DLD1 (cell line): ENCODE data around the gene HES4.
"Not testable (repeated sequence)": the region's sequence is repeated elsewhere in the genome, so short reads cannot be mapped to it uniquely, and the experiment has no call there.

Experiments used
- in situ Hi-C: cut with HindIII; loops from 2 replicates; pipeline ENCODE4 v1.10.0; 2017; ENCODE audit warnings: low sequenced_read_pairs

Gene HES4

DNA sequence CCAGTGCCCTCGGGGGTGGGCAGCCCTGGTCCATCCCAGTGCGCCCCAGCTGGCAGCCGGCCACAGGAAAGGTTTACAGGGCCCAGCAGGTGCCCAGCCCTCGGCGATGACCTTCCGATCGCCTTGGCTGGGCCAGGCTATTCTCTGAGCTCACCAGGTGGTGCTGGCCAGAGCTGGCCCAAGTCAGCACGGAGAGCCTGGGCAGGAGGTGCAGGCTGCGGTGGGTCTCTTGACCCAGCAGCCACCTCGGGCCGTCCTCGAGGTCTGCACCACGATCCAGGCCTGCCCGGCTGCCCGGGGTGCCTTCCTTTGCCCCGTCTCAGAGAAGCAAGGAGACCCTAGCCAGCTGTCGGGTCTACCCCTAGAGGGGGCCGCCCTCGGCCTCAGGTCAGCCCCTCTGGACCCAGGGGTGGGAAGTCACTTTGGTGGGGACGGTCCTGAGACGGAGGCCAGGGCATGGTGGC, 18.4 kb downstream of the HES4 start:
- in situ Hi-C loops, result no loop called here

DNA sequence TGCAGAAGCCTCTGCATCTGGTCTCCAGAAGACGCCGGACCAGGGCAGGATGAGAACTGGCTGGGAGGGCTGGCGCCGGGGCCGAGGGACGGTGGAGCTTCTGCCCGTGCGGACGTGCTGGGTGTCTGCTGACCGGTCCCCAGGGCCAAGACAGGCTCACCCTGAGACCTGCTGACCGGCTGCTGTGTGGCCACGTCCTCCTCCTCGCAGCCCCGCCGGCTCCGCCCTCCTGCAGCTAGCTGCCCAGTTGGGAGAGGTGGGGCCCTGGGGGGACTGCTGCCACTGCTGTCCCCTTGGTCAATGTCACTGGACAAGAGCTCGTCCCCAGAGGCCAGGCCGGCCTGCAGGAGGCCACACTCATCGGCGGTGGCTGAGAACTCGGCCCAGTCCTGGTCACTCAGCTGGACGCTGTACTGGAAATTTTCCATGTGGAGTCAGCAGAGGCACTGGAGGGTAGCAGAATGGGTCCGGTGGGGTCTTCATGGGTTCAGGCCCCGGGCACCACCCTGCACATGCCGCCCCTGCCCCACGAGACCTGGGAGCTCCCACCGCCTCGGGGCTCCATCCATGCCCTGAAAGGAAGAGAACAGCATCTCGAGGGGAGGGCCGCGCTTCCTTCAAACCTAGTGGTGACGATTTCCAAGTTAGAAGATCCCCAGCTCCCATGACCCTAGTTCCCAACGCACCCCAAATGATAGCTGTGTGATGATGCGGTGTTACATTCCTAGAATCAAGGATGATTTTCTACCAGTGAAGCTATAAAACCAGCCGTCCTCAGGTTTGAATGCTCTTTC, 19.1 kb downstream of the HES4 start:
- in situ Hi-C loops, result no loop called here

DNA sequence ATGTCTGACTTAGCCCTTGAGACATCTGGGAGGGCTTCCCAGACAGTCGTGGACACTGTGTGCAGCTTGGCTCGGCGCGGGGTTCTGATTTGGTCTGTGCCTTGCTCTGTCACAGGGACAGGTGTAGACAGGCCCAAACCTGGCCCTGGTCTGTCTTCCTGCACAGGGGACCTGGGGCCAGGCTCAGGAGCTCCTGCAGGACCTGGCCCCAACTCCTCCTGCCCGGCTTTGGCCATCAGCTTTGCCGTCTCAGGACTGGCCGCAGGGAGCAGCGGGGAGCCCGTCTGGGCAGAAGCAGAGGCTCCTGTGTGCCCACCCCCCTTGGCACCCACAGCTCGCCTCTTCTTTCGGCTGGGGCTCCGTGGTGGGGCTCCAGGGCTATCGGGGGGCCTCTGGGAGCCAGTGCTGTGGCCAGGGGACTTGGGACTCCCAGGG, 19.7 kb downstream of the HES4 start:
- in situ Hi-C loops, result no loop called here

DNA sequence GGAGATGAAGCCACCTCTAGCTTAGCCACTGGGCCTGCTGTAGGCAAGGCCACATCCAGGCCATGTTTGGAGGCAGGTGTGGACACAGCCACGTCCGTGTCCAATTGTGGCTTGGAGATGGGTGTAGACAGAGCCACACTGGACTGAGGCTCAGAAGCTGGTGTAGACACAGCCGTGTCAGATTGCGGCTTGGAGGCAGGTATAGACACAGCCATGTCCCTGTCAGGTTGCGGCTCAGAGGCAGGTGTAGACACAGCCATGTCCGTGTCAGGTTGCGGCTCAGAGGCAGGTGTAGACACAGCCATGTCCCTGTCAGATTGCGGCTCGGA, 20.2 kb downstream of the HES4 start:
- in situ Hi-C loops, result no loop called here

DNA sequence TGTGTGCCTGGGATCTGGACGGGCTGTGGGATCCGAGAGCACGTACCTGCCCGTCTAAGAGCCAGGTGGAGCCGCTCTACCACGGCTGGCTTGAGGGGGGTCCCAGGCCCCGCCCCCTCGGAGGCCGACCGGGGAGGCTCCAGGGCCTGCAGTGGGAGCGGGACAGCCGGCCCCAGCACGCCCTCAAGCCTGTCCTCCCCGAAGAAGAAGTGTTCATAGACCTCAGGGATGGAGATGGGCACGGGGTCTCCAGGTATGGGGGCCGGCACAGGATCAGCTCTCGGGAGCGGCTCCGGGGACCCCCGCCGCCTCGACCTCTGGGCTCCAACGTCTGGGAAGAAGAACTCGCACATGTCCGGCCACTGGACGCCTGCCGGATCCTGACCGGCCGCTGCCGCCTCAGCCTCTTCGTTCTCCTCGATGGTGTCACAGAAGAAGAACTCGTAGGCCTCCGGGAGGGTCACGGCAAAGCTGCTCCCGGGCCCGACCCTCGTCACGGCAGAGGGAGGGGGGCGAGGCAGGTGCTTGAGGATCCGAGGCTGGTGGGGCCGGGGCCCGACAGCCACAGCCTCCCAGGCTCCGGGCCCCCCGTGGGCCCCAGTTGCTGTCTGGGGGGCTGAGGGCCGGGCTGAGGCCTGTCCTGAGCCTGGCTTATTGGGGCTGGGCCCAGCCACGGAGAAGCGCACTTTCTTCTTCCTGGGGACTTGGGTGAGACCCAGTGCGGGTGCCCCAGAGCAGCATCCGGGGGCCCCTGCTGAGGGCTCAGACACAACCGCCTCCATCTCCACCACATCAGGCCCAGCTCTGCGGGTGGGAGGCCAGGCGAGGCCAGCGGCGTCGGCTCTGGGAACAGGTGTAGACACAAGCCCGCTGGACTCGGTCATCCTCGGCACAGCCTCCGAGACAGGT, 20.8 kb downstream of the HES4 start:
- in situ Hi-C loops, result no loop called here

DNA sequence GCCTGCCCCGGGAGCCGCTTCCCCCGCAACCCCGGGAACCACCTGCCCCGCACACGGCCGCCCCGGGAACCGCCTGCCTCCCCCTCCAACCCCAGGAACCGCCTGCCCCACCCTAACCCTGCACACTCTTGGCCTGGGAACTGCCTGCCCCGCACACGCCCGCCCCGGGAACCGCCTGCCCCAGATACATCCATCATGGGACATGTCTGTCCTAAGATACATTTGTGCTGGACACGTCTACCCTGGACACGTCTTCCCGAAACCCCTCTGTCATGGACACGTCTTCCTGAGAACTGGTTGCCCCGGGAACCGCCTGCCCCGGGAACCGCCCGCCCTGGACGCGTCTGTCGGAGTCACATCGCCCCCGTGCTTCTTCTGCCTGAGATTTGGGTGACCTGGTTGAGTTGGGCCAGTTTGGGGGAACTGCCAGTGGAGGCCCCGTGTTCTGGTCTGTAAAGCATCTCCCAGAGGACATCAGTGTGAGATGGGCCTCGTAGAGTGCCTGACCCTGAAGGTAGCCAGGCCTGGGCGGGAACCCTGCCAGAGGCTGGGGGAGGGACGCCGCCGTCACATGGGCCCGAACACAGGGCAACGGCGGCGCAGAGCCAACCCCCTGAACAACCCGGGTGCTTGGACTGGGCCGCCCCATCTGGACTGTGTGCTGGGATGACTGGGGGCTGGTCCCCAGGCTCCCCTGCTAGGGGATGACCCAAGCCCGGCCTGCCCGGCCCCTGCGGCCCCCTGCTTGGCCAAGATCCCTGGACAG, 21.6 kb downstream of the HES4 start:
- in situ Hi-C loops, result no loop called here

DNA sequence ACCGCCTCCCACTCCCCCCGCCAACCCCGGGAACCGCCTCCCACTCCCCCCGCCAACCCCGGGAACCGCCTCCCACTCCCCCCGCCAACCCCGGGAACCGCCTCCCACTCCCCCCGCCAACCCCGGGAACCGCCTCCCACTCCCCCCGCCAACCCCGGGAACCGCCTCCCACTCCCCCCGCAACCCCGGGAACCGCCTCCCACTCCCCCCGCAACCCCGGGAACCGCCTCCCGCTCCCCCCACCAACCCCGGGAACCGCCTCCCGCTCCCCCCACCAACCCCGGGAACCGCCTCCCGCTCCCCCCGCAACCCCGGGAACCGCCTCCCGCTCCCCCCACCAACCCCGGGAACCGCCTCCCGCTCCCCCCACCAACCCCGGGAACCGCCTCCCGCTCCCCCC, 23.1 kb downstream of the HES4 start:
- in situ Hi-C loops, result not testable (repeated sequence)

DNA sequence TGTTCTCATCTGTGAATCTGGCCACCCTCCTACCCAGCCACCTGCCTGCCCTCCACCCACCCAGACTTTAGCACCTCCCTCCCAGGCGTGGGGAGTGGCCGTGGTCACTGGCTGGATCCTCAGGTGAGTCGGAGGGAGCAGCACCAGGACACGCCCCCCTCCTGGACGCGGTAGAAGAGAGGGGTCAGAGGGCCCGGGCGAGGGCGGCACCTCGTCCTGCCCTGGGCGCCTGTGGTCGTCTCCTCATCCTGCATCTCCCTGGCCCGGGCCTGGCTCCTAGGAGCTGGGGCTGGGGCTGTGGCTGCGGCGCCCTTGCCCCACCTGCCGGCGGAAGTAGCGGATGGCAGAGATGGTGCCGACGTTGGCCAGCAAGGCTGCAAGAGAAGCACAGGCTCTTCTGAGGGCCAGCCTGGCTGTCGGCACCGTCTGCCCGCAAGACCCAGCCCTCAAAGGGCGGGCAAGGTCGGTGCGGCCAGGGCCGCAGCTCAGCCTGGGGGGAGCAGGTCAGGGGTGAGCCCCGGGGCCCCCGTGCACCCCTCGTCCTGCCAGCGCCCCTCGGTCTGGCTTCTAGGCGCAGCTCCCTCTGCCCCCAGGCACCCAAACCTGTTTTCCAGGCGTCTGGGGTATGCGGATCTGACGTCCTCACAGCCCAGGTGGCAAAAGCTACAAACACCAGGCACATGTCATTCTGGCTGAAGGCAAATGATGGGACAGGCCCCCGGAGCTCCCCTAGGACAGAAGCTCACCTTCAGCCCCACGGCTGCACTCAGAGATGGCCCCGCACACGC, 23.8 kb downstream of the HES4 start:
- in situ Hi-C loops, result no loop called here

DNA sequence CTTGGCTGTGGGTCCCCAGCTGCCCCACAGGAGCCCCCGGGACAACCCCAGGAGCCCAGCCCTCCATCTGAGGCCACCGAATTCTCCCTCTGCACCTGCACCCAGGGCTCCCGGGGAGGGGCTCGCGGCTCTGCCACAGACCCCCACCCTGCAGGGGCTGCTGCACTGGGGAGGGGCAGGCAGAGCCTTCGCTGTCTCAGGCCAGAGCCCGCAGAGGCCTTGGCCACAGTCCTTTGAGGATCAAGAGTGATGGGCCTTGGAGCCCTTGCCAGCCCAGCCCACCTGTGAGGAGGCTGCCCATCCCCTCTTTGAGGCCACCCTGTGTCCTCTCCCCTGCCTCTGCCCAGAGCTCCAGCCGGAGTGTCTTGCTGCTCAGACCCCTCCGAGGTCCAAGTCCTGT, 24.5 kb downstream of the HES4 start:
- in situ Hi-C loops, result no loop called here

DNA sequence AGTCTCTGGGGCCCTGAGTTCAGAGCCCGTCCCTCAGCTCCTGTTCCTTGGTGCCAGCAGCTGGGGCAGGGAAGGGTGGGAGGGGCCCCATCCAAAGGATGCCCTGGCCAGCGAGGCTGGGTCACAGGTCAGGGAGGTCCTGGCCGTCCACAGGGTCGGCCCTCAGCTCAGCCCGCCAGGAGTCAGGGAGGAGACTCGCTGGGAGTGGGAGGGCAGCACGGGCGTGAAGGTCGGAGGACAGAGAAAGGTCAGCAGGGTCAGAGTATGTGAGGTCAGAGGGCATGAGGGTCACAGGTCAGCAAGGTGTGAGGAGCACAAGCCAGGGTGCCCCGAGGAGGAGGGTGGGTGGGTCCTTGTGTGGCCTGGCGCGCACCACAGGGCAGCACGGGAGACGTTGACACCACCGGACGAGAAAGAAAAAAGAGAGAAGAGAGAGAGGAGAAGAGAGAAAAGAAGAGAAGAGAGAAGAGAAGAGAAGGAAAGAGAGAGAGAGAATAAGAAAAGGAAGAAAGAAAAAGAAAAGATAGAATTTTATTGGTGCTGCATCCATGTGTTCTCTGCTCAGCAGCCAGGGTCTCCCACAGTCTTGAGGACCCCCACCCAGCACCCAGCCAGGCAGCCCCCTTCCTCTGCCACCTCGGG, 25.1 kb downstream of the HES4 start:
- in situ Hi-C loops, result no loop called here

DNA sequence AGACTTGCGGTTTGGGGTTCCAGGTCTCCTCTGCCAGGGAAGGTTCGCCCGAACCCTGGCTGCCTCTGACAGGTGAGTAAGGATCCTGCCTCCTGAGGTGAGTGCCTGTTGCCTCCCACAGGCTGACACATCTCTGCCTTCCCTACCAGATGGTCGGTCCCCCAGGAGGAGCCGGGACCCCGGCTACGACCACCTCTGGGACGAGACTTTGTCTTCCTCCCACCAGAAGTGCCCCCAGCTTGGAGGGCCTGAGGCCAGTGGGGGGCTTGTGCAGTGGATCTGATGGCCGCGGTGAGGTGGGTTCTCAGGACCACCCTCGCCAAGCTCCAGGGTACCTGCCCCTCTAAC, 25.6 kb downstream of the HES4 start:
- in situ Hi-C loops, result no loop called here

DNA sequence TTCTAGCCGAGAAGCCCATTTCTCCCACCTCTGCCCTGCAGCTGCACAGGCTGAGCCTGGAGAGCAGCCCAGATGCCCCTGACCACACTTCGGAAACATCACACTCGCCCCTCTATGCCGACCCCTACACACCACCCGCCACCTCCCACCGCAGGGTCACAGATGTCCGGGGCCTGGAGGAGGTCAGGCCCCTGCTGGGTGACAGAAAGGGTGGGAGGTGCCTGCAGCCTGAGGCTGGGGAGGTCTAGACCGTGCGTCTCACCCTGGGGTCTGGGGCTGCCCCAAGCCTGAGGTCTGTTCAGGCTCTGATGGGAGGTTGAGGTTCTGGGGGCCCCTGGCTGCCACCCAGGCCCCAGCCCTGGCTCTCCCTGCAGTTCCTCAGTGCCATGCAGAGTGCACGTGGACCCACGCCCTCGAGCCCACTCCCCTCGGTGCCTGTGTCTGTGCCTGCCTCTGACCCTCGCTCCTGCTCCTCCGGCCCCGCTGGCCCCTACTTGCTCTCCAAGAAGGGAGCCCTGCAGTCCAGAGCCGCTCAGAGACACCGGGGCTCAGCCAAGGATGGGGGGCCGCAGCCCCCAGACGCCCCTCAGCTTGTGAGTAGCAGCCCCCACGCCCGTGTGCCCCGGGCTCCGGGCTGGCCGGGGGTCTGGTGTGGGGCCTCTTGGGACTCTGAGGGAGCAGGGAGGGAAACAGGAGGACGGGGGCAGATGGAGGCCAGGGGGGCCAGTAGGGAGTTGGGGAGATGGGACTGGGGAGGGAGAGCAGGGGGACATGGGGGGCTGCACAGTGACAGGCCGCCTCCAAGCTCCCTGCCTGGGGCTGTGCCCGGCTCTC, 26.2 kb downstream of the HES4 start:
- in situ Hi-C loops, result no loop called here

DNA sequence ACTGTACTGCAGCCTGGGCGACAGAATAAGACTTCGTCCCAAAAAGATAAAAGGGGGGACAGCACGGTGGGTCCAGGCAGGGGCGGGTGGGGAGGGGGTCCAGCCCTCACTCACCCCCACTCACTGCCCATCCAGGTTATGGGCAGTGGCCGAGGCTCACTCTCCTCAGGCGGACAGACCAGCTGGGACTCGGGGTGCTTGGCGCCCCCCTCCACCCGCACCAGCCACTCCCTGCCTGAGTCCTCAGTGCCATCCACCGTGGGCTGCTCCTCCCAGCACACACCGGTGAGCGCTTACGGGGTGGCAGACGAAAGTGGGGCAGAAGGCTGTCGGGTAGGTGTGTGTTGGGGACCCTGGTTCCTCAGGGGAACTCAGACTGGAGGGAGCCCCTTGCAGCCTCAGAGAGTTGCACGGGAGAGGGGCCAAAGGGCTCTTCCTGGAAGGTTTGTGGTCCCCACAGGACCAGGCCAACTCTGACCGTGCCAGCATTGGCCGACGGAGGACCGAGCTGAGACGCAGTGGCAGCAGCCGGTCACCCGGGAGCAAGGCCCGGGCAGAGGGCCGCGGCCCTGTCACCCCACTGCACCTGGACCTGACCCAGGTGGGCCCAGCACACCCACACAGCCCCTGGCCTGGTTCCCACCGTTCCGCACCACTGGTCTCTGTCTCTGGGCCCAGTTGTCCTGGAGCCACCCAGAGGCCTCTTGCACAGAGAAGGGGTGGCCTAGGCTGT, 27.0 kb downstream of the HES4 start:
- in situ Hi-C loops, result no loop called here

DNA sequence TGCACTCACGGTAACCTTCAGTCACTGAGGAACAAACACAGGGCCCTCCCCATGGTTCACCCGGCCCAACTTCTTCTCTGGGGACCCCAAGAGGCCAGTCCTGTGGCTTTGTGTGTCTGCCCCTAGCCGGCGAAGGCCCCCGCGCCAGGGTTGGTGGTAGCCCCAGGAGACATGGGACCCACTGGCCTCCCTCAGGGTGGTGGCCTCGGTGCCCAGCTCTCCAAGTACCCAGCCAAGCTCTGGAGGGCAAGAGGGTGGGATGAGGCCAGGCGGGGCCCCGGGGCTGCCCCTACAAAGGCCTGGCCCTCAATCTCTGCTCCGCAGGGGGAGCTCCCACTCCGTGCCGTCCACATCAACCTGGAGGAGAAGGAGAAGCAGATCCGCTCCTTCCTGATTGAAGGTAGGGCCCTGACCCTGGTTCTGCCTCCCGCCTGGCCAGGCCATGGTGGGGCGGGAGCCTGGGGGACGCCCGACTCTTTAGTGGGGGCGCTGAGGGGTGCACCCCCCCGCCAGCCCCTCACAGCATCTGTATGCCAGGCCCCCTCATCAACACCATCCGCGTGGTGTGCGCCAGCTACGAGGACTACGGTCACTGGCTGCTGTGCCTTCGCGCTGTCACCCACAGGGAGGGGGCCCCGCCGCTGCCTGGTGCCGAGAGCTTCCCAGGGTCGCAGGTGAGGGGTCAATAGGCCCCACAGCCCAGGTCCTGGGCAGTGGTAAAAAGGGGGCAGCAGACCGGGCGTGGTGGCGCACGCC, 28.0 kb downstream of the HES4 start:
- in situ Hi-C loops, result no loop called here

DNA sequence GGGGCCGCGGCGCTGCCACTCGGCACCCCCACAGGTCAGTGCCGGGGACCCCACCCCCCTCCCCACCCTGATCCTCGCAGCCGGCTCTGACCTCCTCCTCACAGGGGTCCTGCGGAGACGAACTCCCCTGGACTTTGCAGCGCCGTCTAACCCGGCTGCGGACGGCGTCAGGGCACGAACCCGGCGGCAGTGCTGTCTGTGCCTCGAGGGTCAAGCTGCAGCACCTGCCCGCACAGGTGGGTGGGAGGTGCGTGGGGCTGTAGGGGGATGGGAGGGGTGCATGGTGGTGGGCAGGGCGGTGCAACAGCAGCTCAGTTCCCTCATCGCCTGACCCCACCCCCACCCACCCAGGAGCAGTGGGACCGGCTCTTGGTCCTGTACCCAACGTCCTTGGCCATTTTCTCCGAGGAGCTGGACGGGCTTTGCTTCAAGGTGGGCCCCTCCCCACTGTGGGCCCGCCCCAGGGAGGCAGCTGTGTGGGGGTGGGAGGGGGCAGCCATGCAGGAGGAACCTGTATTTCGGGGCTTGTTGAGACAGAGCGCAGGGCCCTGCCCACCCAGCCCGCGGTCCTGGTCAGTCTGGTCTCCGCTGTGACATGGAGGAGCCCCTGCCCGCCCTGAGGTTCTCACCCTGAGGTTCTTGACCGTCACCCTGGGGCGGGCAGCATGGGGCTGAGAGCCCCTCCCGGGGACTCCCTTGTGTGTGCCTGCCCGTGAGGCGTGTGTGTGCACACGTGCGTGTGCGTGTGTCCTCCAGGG, 28.7 kb downstream of the HES4 start:
- in situ Hi-C loops, result no loop called here

DNA sequence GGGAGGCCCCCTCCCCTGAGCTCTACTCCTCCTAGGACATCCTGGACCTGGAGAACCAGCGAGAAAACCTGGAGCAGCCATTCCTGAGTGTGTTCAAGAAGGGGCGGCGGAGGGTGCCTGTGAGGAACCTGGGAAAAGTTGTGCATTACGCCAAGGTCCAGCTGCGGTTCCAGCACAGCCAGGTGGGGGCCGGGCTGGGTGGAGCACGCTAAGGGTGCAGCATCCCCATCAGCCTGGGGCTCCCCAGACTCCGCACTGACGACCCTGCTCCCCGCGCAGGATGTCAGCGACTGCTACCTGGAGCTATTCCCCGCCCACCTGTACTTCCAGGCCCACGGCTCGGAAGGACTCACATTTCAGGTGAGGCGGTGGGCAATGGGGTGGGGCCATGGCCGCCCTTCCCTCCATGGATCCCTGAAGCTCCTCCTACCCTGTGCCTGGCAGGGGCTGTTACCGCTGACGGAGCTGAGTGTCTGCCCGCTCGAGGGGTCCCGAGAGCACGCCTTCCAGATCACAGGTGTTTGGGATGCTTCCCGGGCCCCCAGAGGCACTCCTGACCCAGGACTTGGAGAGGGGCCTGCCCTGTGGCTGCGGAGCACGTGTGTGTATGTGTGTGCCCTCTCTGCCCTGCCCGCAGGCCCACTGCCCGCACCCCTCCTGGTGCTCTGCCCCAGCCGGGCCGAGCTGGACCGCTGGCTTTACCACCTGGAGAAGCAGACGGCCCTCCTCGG, 29.5 kb downstream of the HES4 start:
- in situ Hi-C loops, result no loop called here
